ENCODE data around the gene DMRTC2.

The DMRTC2 gene

DNA sequence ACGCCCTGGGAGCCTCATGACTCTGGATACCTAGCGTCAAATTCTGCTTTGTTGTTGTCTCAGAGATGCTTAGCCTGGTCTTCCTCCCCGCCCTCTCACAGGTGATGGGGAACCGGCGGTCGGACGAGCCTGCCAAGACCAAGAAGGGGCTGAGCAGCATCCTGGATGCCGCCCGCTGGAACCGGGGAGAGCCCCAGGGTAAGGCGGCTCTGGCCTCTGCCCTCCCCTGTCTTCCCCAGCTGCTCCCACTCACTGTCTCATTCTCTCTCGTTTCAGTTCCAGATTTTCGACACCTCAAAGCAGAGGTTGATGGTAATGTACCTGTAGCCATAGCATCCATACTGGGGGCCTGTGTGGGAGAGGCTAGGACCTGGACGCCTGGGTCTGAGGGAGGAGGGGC, 49.5 kb downstream of the DMRTC2 start:
- no peak for DNase-seq

DNA sequence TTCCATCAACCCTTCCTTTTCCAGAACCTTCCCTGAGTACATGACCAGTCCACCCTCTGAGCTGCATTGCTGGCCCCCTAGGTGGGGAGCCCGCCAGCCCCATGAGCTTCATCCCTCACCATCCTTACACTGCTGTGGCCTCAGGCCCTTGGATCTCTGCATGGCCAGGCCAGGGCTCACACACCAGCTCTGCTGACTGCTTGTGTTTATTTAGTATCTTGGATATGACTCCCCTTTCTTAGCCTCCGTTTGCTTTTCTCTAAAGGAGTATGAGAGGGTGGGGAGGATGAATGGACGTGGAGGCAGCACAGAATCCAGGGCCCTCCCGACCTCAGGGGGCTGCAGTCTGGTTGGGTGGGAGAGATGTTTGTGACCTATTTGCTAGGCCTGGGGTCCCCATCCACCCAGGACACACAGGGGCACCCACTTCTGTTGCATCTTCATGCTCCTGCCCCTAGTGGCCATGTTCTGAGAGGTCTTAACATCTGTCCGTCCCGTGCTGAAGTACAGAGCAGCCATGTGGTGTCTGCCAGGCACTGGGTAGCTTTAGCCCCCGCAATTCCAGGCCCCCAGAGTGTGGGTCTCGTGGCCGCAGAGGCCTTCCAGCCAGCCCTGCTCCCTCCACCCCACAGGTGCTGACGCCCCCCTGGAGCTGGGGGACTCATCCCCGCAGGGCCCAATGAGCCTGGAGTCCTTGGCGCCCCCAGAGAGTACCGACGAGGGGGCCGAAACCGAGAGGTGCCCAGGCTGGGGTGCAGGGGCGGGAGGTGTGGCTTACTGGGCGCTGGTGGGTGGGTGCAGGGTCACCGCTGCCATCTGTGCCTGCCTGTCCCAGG, 51.1 kb downstream of the DMRTC2 start:
- no peak for DNase-seq

DNA sequence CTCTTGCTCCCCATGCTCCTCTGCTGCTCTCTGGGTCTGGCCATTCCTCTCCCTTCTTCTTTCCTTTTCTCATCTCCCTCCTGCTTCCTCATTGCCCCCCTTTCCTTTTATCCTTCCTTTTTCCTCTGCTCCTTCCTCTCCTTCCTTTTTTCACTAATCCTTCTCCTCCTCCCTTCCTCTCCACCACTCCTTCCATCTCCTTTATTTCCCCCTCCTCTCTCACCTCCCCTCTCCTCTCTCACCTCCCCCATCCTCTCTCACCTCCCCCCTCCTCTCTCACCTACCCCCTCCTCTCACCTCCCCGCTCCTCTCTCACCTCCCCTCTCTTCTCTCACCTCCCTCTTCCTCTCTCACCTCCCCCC, 51.7 kb downstream of the DMRTC2 start:
- no peak for DNase-seq

DNA sequence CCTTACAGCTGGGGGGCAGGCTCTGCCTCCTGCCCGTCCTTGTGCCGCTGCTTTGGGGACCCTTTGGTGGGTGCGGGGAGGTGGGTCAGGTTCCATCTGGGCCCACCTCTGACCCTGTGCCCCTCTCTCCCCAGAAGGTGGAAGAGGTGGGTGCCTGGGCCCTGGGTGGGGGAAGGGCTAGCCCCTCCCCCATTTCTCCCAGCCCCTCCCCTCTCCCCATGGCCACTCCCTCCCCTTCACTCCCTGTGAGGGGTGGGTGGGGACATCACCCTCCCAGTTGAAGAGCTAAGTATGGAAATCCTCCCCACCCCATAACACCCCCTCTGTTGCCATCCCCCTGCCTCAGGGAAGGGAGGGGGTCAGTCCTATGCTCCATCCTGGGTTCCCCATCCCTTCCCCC, 52.3 kb downstream of the DMRTC2 start:
- DNase-seq: no peak

DNA sequence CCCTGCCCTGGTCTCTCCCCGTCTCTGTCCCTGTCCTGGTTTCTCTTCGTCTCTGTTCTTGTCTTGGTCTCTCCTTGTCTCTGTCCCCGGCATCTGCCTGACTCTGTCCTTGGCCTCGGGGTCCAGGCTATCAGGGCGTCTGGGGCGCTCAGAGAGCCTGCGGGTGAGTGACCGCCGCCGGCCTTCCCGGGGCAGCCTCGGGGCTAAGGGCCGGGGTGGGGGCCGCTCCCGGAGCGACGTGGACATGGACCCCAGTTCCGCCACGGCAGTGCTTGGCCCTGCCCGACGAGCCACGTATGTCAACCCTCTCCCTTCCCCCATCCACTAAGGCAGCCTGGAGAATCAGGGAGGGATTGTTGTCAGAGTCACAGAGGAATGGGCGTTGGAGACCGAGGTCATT, 53.0 kb downstream of the DMRTC2 start:
- DNase-seq: no peak

DNA sequence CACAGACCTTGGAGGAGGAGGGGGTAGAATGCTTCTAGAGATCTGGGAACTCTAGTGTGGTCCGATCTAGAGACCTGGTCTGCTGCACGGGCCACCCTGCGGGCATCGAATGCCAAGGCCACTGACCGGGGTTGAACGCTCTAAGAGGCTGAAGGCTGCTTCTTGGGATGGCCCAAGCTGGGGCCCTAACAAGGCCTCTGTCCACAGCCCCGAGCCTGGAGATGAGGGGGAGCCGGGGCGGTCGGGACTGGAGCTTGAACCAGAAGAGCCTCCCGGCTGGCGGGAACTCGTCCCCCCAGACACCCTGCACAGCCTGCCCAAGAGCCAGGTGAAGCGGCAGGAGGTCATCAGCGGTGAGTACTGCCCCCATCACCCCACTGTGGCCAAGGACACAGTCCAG, 53.4 kb downstream of the DMRTC2 start:
- DNase-seq: no peak
